K562 (cell line): ENCODE data around the gene GYPE. TPM values are rescaled to one million over a fixed set of nuclear protein-coding genes. Genes with fewer than 3 reads are reported as not detected.
"Not testable (repeated sequence)": the region's sequence is repeated elsewhere in the genome, so short reads cannot be mapped to it uniquely, and the experiment has no call there.

ENCODE experiments used
- ATAC-seq: fragments of 200-7000 bp; cut with Tn5 transposase; 3 replicates; pipeline ENCODE4 v1.9.1; 2020; ENCODE audit warnings: moderate library complexity
- BruUV-seq: library from RNA; stranded (reverse); fragments of 400-500 nt; replicated peaks from 2 replicates; lab custom pipeline; 2021; lab: Mats Ljungman, UMichigan
- CTCF ChIA-PET: fragments of 300-600 bp; formaldehyde crosslinking; extraction: SDS; loops from one replicate; lab custom pipeline; 2021; ENCODE audit warnings: low intra/inter-chr PET ratio; lab: Yijun Ruan, JAX
- POLR2A ChIA-PET: fragments of 300-600, 350-650 bp; sonication (Branson Sonifier 250); formaldehyde crosslinking; extraction: SDS; loops from one replicate; lab custom pipeline; 2021; ENCODE audit warnings: antibody characterized with exemption, inconsistent platforms; lab: Yijun Ruan, JAX
- DNase-seq, 4 experiments: peaks; one replicate each; pipeline versions ENCODE4 v3.0.0 to v3.0.0-alpha.2; 2011 to 2018; ENCODE audit warnings: low spot score in 3 of 4, mixed read lengths in 3 of 4; ENCODE audit errors: extremely low read depth in 1 of 4
- FAIRE-seq: peaks from 2 replicates; lab custom pipeline; 2011; peaks lifted over from hg19 to GRCh38; lab: Jason Lieb, UNC
- H2AFZ ChIP-seq: 2 replicates; pipeline ENCODE4 v1.6.0; 2011; ENCODE audit warnings: low read depth, low read length, control low read depth, inconsistent platforms
- H3K27ac ChIP-seq: fragments of 200-600 bp; 3 replicates; pipeline ENCODE4 v1.8.0; 2011; ENCODE audit warnings: low read depth, mild to moderate bottlenecking, control low read depth, inconsistent platforms, low read length, moderate library complexity, mixed read lengths; ENCODE audit errors: extremely low read depth
- H3K27me3 ChIP-seq, 2 experiments: fragments of 300-600 bp in 1 of 2; 2 replicates in 1 of 2; 3 replicates in 1 of 2; pipeline versions ENCODE4 v1.6.0 to v1.8.0; 2011; ENCODE audit warnings: inconsistent platforms in 2 of 2, low read length in 2 of 2, mild to moderate bottlenecking in 1 of 2, mixed read lengths in 1 of 2, moderate library complexity in 1 of 2; ENCODE audit not compliant: control insufficient read depth in 2 of 2, insufficient read depth in 2 of 2
- H3K36me3 ChIP-seq: fragments of 300-600 bp; 3 replicates; pipeline ENCODE4 v1.8.0; 2011; ENCODE audit warnings: mild to moderate bottlenecking, low read length, inconsistent platforms; ENCODE audit not compliant: control insufficient read depth, insufficient read depth
- H3K4me1 ChIP-seq, 2 experiments: fragments of 200-600 bp in 1 of 2; replicated peaks in 1 of 2; 2 replicates in 1 of 2; 3 replicates in 1 of 2; pipeline versions ENCODE4 v1.5.1 to v1.8.0; 2011; ENCODE audit warnings: inconsistent platforms in 2 of 2, low read length in 2 of 2, mild to moderate bottlenecking in 1 of 2, mixed read lengths in 1 of 2, moderate library complexity in 1 of 2; ENCODE audit not compliant: control insufficient read depth in 2 of 2, insufficient read depth in 2 of 2
- H3K4me2 ChIP-seq: 2 replicates; pipeline ENCODE4 v1.6.1; 2011; ENCODE audit warnings: low read length, control low read depth, inconsistent platforms, mixed read lengths; ENCODE audit not compliant: insufficient read depth
- H3K4me3 ChIP-seq: fragments of 200-600 bp; sonication (generic), shearing (Covaris generic); 2 replicates; pipeline ENCODE4 v1.5.1; 2016; ENCODE audit warnings: control low read depth, inconsistent platforms
- H3K79me2 ChIP-seq: fragments of 200-600 bp; 3 replicates; pipeline ENCODE4 v1.8.0; 2011; ENCODE audit warnings: low read length, inconsistent platforms; ENCODE audit not compliant: control insufficient read depth, insufficient read depth
- H3K9ac ChIP-seq, 2 experiments: 2 replicates each; pipeline versions ENCODE4 v1.6.0 to v1.6.1; 2011; ENCODE audit warnings: low read depth in 2 of 2, low read length in 2 of 2, control low read depth in 1 of 2, inconsistent platforms in 1 of 2, mild to moderate bottlenecking in 1 of 2, mixed read lengths in 1 of 2; ENCODE audit not compliant: insufficient read depth in 1 of 2
- H3K9me1 ChIP-seq: one replicate; pipeline ENCODE4 v1.6.0; 2011; ENCODE audit warnings: inconsistent platforms, mild to moderate bottlenecking, low read length, moderate library complexity; ENCODE audit not compliant: control insufficient read depth, insufficient read depth
- H3K9me3 ChIP-seq: replicated peaks from 2 replicates; pipeline ENCODE4 v1.5.1; 2011; ENCODE audit warnings: low read depth, low read length, inconsistent platforms; ENCODE audit not compliant: control insufficient read depth, insufficient read depth
- H4K20me1 ChIP-seq: replicated peaks from 2 replicates; pipeline ENCODE4 v1.6.1; 2011; ENCODE audit warnings: low read length, inconsistent platforms, mixed read lengths; ENCODE audit not compliant: control insufficient read depth, insufficient read depth
- ARID1B ChIP-seq: fragments of 450-650 bp; IDR thresholded peaks from 2 replicates; pipeline ENCODE4 v1.6.1; 2016; ENCODE audit warnings: antibody characterized with exemption, mild to moderate bottlenecking, inconsistent platforms
- CBFA2T2 ChIP-seq: fragments of 450-650 bp; conservative IDR thresholded peaks from 2 replicates; pipeline ENCODE4 v1.6.1; 2017; ENCODE audit warnings: mild to moderate bottlenecking
- CBFA2T3 ChIP-seq: fragments of 450-650 bp; IDR thresholded peaks from 2 replicates; pipeline ENCODE4 v1.6.1; 2017
- DPF2 ChIP-seq: fragments of 450-650 bp; IDR thresholded peaks from 2 replicates; pipeline ENCODE4 v1.6.1; 2016
- HDAC1 ChIP-seq, 2 experiments: fragments of 450-650 bp; IDR thresholded peaks; 2 replicates each; pipeline ENCODE4 v1.6.1; 2016 to 2017; ENCODE audit warnings: inconsistent platforms in 1 of 2, mild to moderate bottlenecking in 1 of 2, moderate library complexity in 1 of 2
- KDM1A ChIP-seq, 2 experiments: fragments of 450-650 bp; IDR thresholded peaks; 2 replicates each; pipeline ENCODE4 v1.6.1; 2016; ENCODE audit warnings: mild to moderate bottlenecking in 2 of 2
- MTA2 ChIP-seq: fragments of 450-650 bp; IDR thresholded peaks from 2 replicates; pipeline ENCODE4 v1.6.1; 2016; ENCODE audit warnings: low read depth
- NCOR1 ChIP-seq: fragments of 450-650 bp; IDR thresholded peaks from 2 replicates; pipeline ENCODE4 v1.6.1; 2016; ENCODE audit warnings: mild to moderate bottlenecking, moderate library complexity
- NFIC ChIP-seq: fragments of 450-650 bp; IDR thresholded peaks from 2 replicates; pipeline ENCODE4 v1.6.1; 2017; ENCODE audit warnings: mild to moderate bottlenecking, inconsistent platforms
- SMARCA4 ChIP-seq: fragments of 450-650 bp; IDR thresholded peaks from 2 replicates; pipeline ENCODE4 v1.6.1; 2016
- SMARCC2 ChIP-seq: fragments of 450-650 bp; IDR thresholded peaks from 2 replicates; pipeline ENCODE4 v1.6.1; 2017; ENCODE audit warnings: antibody characterized with exemption, moderate library complexity, mild to moderate bottlenecking, low read depth
- SMARCE1 ChIP-seq: fragments of 450-650 bp; IDR thresholded peaks from 2 replicates; pipeline ENCODE4 v1.7.1; 2016; ENCODE audit warnings: mild to moderate bottlenecking
- SOX6 ChIP-seq: fragments of 450-650 bp; IDR thresholded peaks from 2 replicates; pipeline ENCODE4 v1.6.1; 2014; ENCODE audit warnings: mild to moderate bottlenecking
- TAL1 ChIP-seq: fragments of 450-650 bp; IDR thresholded peaks from 2 replicates; pipeline ENCODE4 v1.6.1; 2016; ENCODE audit warnings: mild to moderate bottlenecking
- TCF3 ChIP-seq: sonication (generic); formaldehyde crosslinking; IDR thresholded peaks from 2 replicates; pipeline ENCODE4 v1.4.0; 2020; ENCODE audit warnings: mild to moderate bottlenecking, missing genetic modification reagents
- TEAD4 ChIP-seq, 2 experiments: sonication (generic) in 1 of 2; formaldehyde crosslinking in 1 of 2; IDR thresholded peaks; 2 replicates each; pipeline versions ENCODE4 v1.6.1 to v1.8.0; 2012 to 2022; ENCODE audit warnings: borderline replicate concordance in 1 of 2, inconsistent platforms in 1 of 2, low read length in 1 of 2, mild to moderate bottlenecking in 1 of 2, missing genetic modification reagents in 1 of 2
- TRIM24 ChIP-seq, 2 experiments: fragments of 450-650 bp; IDR thresholded peaks; 2 replicates each; pipeline ENCODE4 v1.6.1; 2016
- ZSCAN29 ChIP-seq: fragments of 450-650 bp; IDR thresholded peaks from 2 replicates; pipeline ENCODE4 v1.6.1; 2017
- WGBS: fragments of 100-300 bp; shearing (Covaris generic); methylation state at CpG from one replicate; pipeline ENCODE4 v1.1.6; 2016; ENCODE audit warnings: low coverage, mixed read lengths; ENCODE audit not compliant: insufficient coverage; ENCODE audit errors: missing lambda C conversion rate; 5-methylcytosine and 5-hydroxymethylcytosine counted together
- in situ Hi-C: fragments of 300-500 bp; cut with MboI; formaldehyde crosslinking; loops from 4 replicates; pipeline ENCODE4 v1.15.0; 2018; ENCODE audit warnings: inconsistent platforms, mixed read lengths
- intact Hi-C: fragments of 100-400 bp; cut with micrococcal nuclease; formaldehyde crosslinking; loops from 2 replicates; pipeline ENCODE4 v1.14.2; 2022
- polyA plus RNA-seq, 8 experiments: library from polyadenylated mRNA; depleted of rRNA in 4 of 8; stranded (reverse) in 5 of 8; unstranded in 3 of 8; fragments of >200 nt; fragmentation: Nextera tagmentation in 2 of 8; fragmentation: Illumina TruSeq in 1 of 8; extraction: Ambion mirVana in 2 of 8; extraction: Trizol in 1 of 8; gene quantifications; 2 replicates each; pipeline versions ENCODE4 v1.2.1 to v1.2.3, GENCODE V29; 2011 to 2014; ENCODE audit warnings: inconsistent platforms in 1 of 8, missing spikeins in 1 of 8
- total RNA-seq, 7 experiments: library from RNA; depleted of rRNA in 6 of 7; stranded (reverse); fragments of >200 nt in 6 of 7; fragmentation: Illumina TruSeq in 2 of 7; extraction: Trizol in 2 of 7; gene quantifications; 2 replicates each; pipeline versions ENCODE4 v1.2.1 to v1.2.3, GENCODE V29; 2011 to 2021; ENCODE audit warnings: low replicate concordance in 1 of 7

The GYPE gene
- total and polyA plus RNA-seq, 9 of the 15 experiments (the other 6 are each of a cell fraction or from before 2014, with no cell fraction given), result 16.8 to 108 (median 43.7) TPM

GRCh38 chr4:143879561-143879960 is 25.8 kb downstream of the GYPE start:
- peaks cover 0 to 13% of the 10 kb centered on the region in 2 experiments; a peak in 4 of 5 replicates for H3K4me1 ChIP-seq
- H2AFZ ChIP-seq; H4K20me1 ChIP-seq; in situ Hi-C loops; H3K9me3 ChIP-seq; CTCF ChIA-PET; H3K36me3 ChIP-seq; H3K4me3 ChIP-seq; POLR2A ChIA-PET; H3K27me3 ChIP-seq; intact Hi-C loops; BruUV-seq; H3K9ac ChIP-seq; H3K27ac ChIP-seq; H3K9me1 ChIP-seq; TF ChIP-seq TEAD4 (CRISPR knock-in tag; IDR thresholded peaks at IDR 0.05; ENCODE audit: borderline replicate concordance): not testable (repeated sequence)
- ATAC-seq (peak; percentile 77), DNase-seq (peak in 2 of 4 experiments; percentile 18 to 69), FAIRE-seq (peak; percentile 11)
- TF ChIP-seq ARID1B, result peak; percentile 87
- peak in 1 of 2 experiments; percentile 28; a peak in 1 of 4 replicates for TF ChIP-seq HDAC1 (IDR thresholded peaks at IDR 0.05)
- TF ChIP-seq KDM1A (IDR thresholded peaks at IDR 0.05), result peak; percentile 49 to 65; a peak in 3 of 4 replicates
- TF ChIP-seq MTA2, result peak; percentile 63
- TF ChIP-seq TAL1, result peak; percentile 82
- TF ChIP-seq DPF2, result peak; percentile 69; the same call in 1 of the 2 replicates
- TF ChIP-seq NFIC, result peak; percentile 41; the same call in 1 of the 2 replicates
- TF ChIP-seq ZSCAN29, result peak; percentile 76; the same call in 1 of the 2 replicates
- peak; percentile 80 for TF ChIP-seq CBFA2T2
- TF ChIP-seq SMARCC2, result 0 out of 2 replicates have a peak, but pooled peaks have one; percentile 37
- TF ChIP-seq SOX6, result peak; percentile 85
- TF ChIP-seq TCF3, result peak; percentile 37
- TF ChIP-seq NCOR1, result peak; percentile 64
- 0 out of 4 replicates have a peak, but pooled peaks have one; percentile 33 to 38 for TF ChIP-seq TRIM24 (IDR thresholded peaks at IDR 0.05)
- peak; percentile 71; the same call in 1 of the 2 replicates for TF ChIP-seq SMARCE1
- TF ChIP-seq TEAD4 (IDR thresholded peaks at IDR 0.05; ENCODE audit: low read length), result peak; percentile 36; the same call in 1 of the 2 replicates
- TF ChIP-seq CBFA2T3, result peak; percentile 80
- TF ChIP-seq SMARCA4, result peak; percentile 42; the same call in 1 of the 2 replicates
- peaks cover 22% of the 10 kb centered on the region; the same call in 1 of the 3 replicates for H3K79me2 ChIP-seq
- 0% methylated on average over 2 of the region's 2 CpGs for WGBS
- 0 out of 2 replicates have a peak overlapping the region, but pooled peaks have one; percentile 21 for H3K4me2 ChIP-seq
